Measurements from ENCODE around the gene PHF24. TPM values are rescaled to one million over a fixed set of nuclear protein-coding genes. Genes with fewer than 3 reads are reported as not detected.

The PHF24 gene
- 1 to 10 TPM in 1 of 7 donors, under 1 TPM in 5, not detected in 1; 0.20 to 1.0 (median 0.45) TPM for total RNA-seq
- under 1 TPM; 0.10 to 0.42 TPM for polyA plus RNA-seq
- long read RNA-seq, donor 1, result 0 reads
- long read RNA-seq, donor 2, full-length matches to known transcripts, result 1 of 1 reads
- long read RNA-seq, donor 2, partial matches to known transcripts, result 0 of 1 reads
- long read RNA-seq, donor 2, other reads (novel, unspliced or antisense), result 0 of 1 reads
- long read RNA-seq, donor 3, partial matches to known transcripts, result 0 of 1 reads
- long read RNA-seq, donor 3, other reads (novel, unspliced or antisense), result 1 of 1 reads

DNA sequence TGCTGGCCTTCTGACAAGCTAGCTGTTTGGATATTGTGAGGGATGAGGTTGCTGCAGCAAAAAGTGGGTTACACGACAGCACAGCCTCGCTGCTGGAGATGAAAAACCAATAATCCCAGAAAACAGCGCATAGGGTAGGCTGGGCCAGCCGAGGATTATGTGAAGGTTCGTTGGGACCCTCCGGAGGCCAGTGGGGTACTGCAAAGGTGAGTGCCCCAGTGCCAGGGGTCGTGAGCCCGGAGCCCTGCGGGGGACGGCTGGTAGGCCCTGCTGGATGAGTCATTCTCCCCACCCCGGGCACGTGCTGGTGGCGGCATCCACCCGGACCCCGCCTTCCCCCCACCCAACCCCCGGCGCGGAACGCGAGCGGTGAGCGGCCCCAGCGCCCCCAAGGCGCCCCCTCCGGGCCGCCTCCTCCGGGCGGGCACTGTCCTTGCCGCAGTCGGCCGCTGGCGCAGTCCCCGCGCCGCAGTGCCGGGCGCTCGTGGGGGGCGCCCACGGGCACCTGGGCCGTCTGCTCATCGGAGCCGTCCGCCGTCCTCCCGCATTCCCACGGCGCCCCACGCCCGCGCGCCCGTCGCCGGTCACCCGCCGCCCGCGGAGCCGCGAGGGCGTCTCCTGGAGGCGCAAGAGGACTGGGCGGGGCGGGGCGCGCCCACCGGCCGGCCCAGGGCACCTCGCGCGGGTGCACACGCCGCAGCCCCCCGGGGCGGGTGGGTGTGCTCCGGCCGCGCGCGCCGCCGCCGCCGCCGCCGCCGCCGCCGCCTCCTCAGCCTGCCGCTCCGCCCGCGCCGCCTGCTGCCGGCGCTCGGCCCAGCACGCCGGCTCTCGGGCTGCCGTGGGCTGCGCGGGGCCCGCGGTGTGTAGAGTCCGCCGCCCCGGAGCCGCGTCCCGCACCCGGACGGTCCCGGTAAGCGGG is at the start of gene PHF24:
TSS of gene PHF24 (plus strand) at position 794 of the 919 bp plus-strand sequence. CDS start 13,014 bp downstream, outside the sequence.
- H3K9me3 ChIP-seq, result no peaks in the 10 kb centered on the region
- intact Hi-C loops (cut with DNase I), result no loop called here
- no peak within 1 kb of the TSS for H3K27ac ChIP-seq
- TF ChIP-seq POLR2A (IDR thresholded peaks at IDR 0.05) (no peak), CTCF (IDR thresholded peaks at IDR 0.05) (no peak), EP300 (IDR thresholded peaks at IDR 0.05) (no peak)
- whole genome bisulfite sequencing, 3 donors, result 1 to 3% (median 2%) methylated on average over 15 to 116 of the region's 116 CpGs
- no peaks in the 10 kb centered on the region for H3K27me3 ChIP-seq
- no peaks in the 10 kb centered on the region for H3K36me3 ChIP-seq
- no peaks in the 10 kb centered on the region for H3K4me1 ChIP-seq (ENCODE audit: insufficient read depth)
- peak in 1 of 5 donors; percentile 22 for DNase-seq
- peak within 1 kb of the TSS; percentile 24 for H3K4me3 ChIP-seq

GRCh38 chr9:34927061-34927460 is 31.0 kb upstream of the PHF24 start:
- TF ChIP-seq EP300 (IDR thresholded peaks at IDR 0.05) (no peak), CTCF (IDR thresholded peaks at IDR 0.05) (no peak)
- WGBS, 3 donors, result 46 to 60% (median 47%) methylated on average over 4 of the region's 4 CpGs

DNA sequence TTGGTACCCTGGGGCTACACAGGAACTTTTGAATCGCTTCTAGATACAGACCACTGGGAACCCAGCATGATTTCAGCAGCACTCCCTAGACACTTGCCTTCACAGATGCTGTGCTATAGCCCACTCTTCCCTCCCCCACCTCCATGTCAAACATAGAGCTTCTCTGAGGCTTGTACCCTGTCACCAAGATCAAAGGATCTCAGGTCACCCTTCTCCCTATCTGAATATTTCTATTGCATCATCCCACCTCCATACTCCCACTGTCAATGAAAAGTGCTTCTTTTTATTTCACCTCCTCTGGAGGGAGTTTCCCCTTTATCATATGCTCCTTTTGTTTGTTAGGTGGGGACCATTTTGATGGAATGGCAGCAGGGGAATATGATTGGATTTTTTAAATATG is 29.2 kb upstream of the PHF24 start:
- no peaks in the 10 kb centered on the region for H3K9me3 ChIP-seq
- WGBS, 3 donors, result 88 to 90% (median 89%) methylated on average over 1 of the region's 1 CpG

More at GRCh38 chr9:34927061-34927460, 31.0 kb upstream of the PHF24 start:
- H3K9me3 ChIP-seq, result no peaks in the 10 kb centered on the region
- H3K4me1 ChIP-seq (ENCODE audit: insufficient read depth), result no peaks in the 10 kb centered on the region
- intact Hi-C loops (cut with DNase I), result no loop called here
- DNase-seq, result no peak
- no peak overlapping the region for H3K27ac ChIP-seq
- H3K27me3 ChIP-seq, result no peaks in the 10 kb centered on the region
- no peak overlapping the region for H3K4me3 ChIP-seq
- H3K36me3 ChIP-seq, result no peaks in the 10 kb centered on the region

More for the DNA sequence above, 29.2 kb upstream of the PHF24 start:
- intact Hi-C loops (cut with DNase I), result no loop called here
- Histone ChIP-seq H3K27ac (no peak overlapping the region), H3K4me3 (no peak overlapping the region), H3K27me3 (no peaks in the 10 kb centered on the region), H3K4me1 (ENCODE audit: insufficient read depth) (no peaks in the 10 kb centered on the region), H3K36me3 (no peaks in the 10 kb centered on the region)
- no peak for DNase-seq
- TF ChIP-seq POLR2A (IDR thresholded peaks at IDR 0.05) (no peak), EP300 (IDR thresholded peaks at IDR 0.05) (no peak), CTCF (IDR thresholded peaks at IDR 0.05) (no peak)
